HEK293 (cell line): ENCODE data around the gene PHAX.

ENCODE experiments used
- CTCF ChIP-seq: fragments of 450-650 bp; formaldehyde crosslinking; IDR thresholded peaks from 2 replicates; pipeline ENCODE4 v1.5.1; 2016; ENCODE audit warnings: missing biosample characterization, missing genetic modification characterization
- REST ChIP-seq: fragments of 450-650 bp; formaldehyde crosslinking; IDR thresholded peaks from 2 replicates; pipeline ENCODE4 v1.5.1; 2016; ENCODE audit warnings: missing biosample characterization, missing genetic modification characterization
- SALL2 ChIP-seq: fragments of 450-650 bp; formaldehyde crosslinking; IDR thresholded peaks from 2 replicates; pipeline ENCODE4 v1.5.0; 2017; ENCODE audit warnings: missing biosample characterization, mild to moderate bottlenecking, missing genetic modification characterization, borderline replicate concordance
- ZNF174 ChIP-seq: fragments of 450-650 bp; formaldehyde crosslinking; IDR thresholded peaks from 2 replicates; pipeline ENCODE4 v1.5.0; 2017; ENCODE audit warnings: missing biosample characterization, mild to moderate bottlenecking, missing genetic modification characterization
- ZNF280D ChIP-seq: fragments of 450-650 bp; formaldehyde crosslinking; IDR thresholded peaks from 2 replicates; pipeline ENCODE4 v1.5.1; 2016; ENCODE audit warnings: missing biosample characterization, missing genetic modification characterization
- ZNF747 ChIP-seq: fragments of 450-650 bp; formaldehyde crosslinking; IDR thresholded peaks from 2 replicates; pipeline ENCODE4 v1.5.1; 2016; ENCODE audit warnings: missing biosample characterization, missing genetic modification characterization

- TF ChIP-seq ZNF747 (tag by site-specific recombination) = no peak
- no peak for TF ChIP-seq ZNF280D
- no peak for TF ChIP-seq ZNF174 (tag by site-specific recombination)
- TF ChIP-seq REST (tag by site-specific recombination) = no peak
- TF ChIP-seq SALL2 (tag by site-specific recombination) = no peak
- TF ChIP-seq CTCF (tag by site-specific recombination) = no peak
Observed at GRCh38 chr5:126619781-126620180, 19.0 kb downstream of the PHAX start.
